B cell (primary cell): ENCODE results near the gene ADCY10. TPM values are rescaled to one million over a fixed set of nuclear protein-coding genes. Genes with fewer than 3 reads are reported as not detected.

Source experiments
- ATAC-seq: fragments of 200-7000 bp; cut with Tn5 transposase; one replicate; pipeline ENCODE4 v1.10.0; 2021; ENCODE audit warnings: low read depth, mild to moderate bottlenecking, moderate number of reproducible peaks, moderate library complexity
- CTCF ChIA-PET: fragments of 350-600 bp; sonication (Branson Sonifier 250); formaldehyde crosslinking; loops from one replicate; lab custom pipeline; 2021; ENCODE audit warnings: antibody characterized with exemption, inconsistent platforms; lab: Charles Lee
- POLR2A ChIA-PET: fragments of 350-600 bp; sonication (Branson Sonifier 250); formaldehyde crosslinking; loops from one replicate; lab custom pipeline; 2021; ENCODE audit warnings: antibody characterized with exemption; lab: Charles Lee
- DNase-seq: peaks from one replicate; pipeline ENCODE4 v3.0.0; 2013
- H2AFZ ChIP-seq: 2 replicates; pipeline ENCODE4 v1.6.1; 2012; ENCODE audit warnings: mild to moderate bottlenecking, low read depth, low read length; ENCODE audit not compliant: insufficient read depth, poor library complexity, severe bottlenecking
- H3K27ac ChIP-seq, 2 donors: 1 replicate in 1 of 2; 2 replicates in 1 of 2; pipeline ENCODE4 v1.5.1; 2012 to 2013; ENCODE audit warnings: low read length in 2 of 2, mild to moderate bottlenecking in 2 of 2, moderate library complexity in 1 of 2
- H3K27me3 ChIP-seq, 4 experiments: fragments of 200-600 bp in 1 of 4; sonication (generic) in 1 of 4; replicated peaks in 1 of 4; 1 replicate in 2 of 4; 2 replicates in 2 of 4; pipeline versions ENCODE4 v1.6.1 to v1.7.0; 2013 to 2016; ENCODE audit warnings: low read length in 3 of 4, mild to moderate bottlenecking in 2 of 4, mixed read lengths in 1 of 4, moderate library complexity in 1 of 4; ENCODE audit not compliant: insufficient read depth in 4 of 4, control insufficient read depth in 3 of 4; ENCODE audit errors: control extremely low read depth in 1 of 4
- H3K36me3 ChIP-seq, 2 experiments: replicated peaks in 1 of 2; 1 replicate in 1 of 2; 2 replicates in 1 of 2; pipeline versions ENCODE4 v1.6.1 to v1.7.1; 2013; ENCODE audit warnings: low read length in 1 of 2; ENCODE audit not compliant: insufficient read depth in 2 of 2, control insufficient read depth in 1 of 2; ENCODE audit errors: control extremely low read depth in 1 of 2, extremely low read depth in 1 of 2
- H3K4me1 ChIP-seq, 2 donors: fragments of 200-600 bp in 1 of 2; sonication (generic) in 1 of 2; 1 replicate in 1 of 2; 2 replicates in 1 of 2; pipeline versions ENCODE4 v1.5.1 to v1.6.1; 2013 to 2017; ENCODE audit warnings: low read length in 2 of 2; ENCODE audit not compliant: control insufficient read depth in 2 of 2, insufficient read depth in 2 of 2
- H3K4me2 ChIP-seq: replicated peaks from 2 replicates; pipeline ENCODE3; 2012; ENCODE audit warnings: mild to moderate bottlenecking, low read depth, low read length; ENCODE audit not compliant: poor library complexity, severe bottlenecking
- H3K4me3 ChIP-seq, 5 experiments: fragments of 200-600 bp in 1 of 5; sonication (generic) in 1 of 5; 1 replicate in 3 of 5; 2 replicates in 2 of 5; pipeline versions ENCODE4 v1.5.1 to v1.7.0; 2011 to 2016; ENCODE audit warnings: low read length in 4 of 5, mild to moderate bottlenecking in 4 of 5, low read depth in 2 of 5, control low read depth in 1 of 5, moderate library complexity in 1 of 5; ENCODE audit not compliant: insufficient read depth in 1 of 5; ENCODE audit errors: control extremely low read depth in 1 of 5, extremely low read depth in 1 of 5
- H3K79me2 ChIP-seq: fragments of 200-600 bp; sonication (generic); one replicate; pipeline ENCODE4 v1.6.0; 2016; ENCODE audit warnings: low read length; ENCODE audit not compliant: control insufficient read depth, insufficient read depth
- H3K9ac ChIP-seq: fragments of 200-600 bp; sonication (generic); 2 replicates; pipeline ENCODE4 v1.6.1; 2017; ENCODE audit warnings: mild to moderate bottlenecking, low read length, moderate library complexity
- H3K9me3 ChIP-seq, 3 donors: one replicate each; pipeline versions ENCODE4 v1.6.1 to v1.7.1; 2013; ENCODE audit warnings: low read length in 2 of 3; ENCODE audit not compliant: control insufficient read depth in 2 of 3, insufficient read depth in 1 of 3; ENCODE audit errors: control extremely low read depth in 1 of 3
- H4K20me1 ChIP-seq: 2 replicates; pipeline ENCODE4 v1.6.0; 2012; ENCODE audit warnings: mild to moderate bottlenecking, low read length; ENCODE audit not compliant: insufficient read depth, control insufficient read depth, poor library complexity, severe bottlenecking
- H3K27ac Mint-ChIP-seq: one replicate; pipeline ENCODE4 v1.8.0; 2021; ENCODE audit warnings: mixed read lengths
- H3K27me3 Mint-ChIP-seq: one replicate; pipeline ENCODE4 v1.8.0; 2021; ENCODE audit warnings: mixed read lengths
- H3K4me1 Mint-ChIP-seq: one replicate; pipeline ENCODE4 v1.8.0; 2021; ENCODE audit warnings: mixed read lengths
- H3K4me3 Mint-ChIP-seq: one replicate; pipeline ENCODE4 v1.8.0; 2021; ENCODE audit warnings: mixed read lengths
- H3K9me3 Mint-ChIP-seq: one replicate; pipeline ENCODE4 v1.8.0; 2022; ENCODE audit warnings: mixed read lengths; ENCODE audit not compliant: insufficient read depth
- EZH2 ChIP-seq: IDR thresholded peaks from 2 replicates; pipeline ENCODE4 v1.6.1; 2012; ENCODE audit warnings: borderline replicate concordance, low read depth, mild to moderate bottlenecking, moderate library complexity, low read length; ENCODE audit not compliant: insufficient read depth, poor library complexity, severe bottlenecking
- WGBS: methylation state at CpG from one replicate; pipeline ENCODE4 v1.1.5; 2013; ENCODE audit warnings: missing lambda C conversion rate; ENCODE audit not compliant: insufficient coverage; 5-methylcytosine and 5-hydroxymethylcytosine counted together
- intact Hi-C: fragments of 100-400 bp; cut with micrococcal nuclease; formaldehyde crosslinking; loops from one replicate; pipeline ENCODE4 v1.10.0; 2022
- polyA plus RNA-seq: library from polyadenylated mRNA; depleted of rRNA; stranded (reverse); fragments of >200 nt; gene quantifications from 2 replicates; pipeline ENCODE4 v1.2.3, GENCODE V29; 2012
- total RNA-seq, 2 donors: library from RNA; stranded (reverse); fragments of 120-200 nt in 1 of 2; gene quantifications; 1 replicate in 1 of 2; 2 replicates in 1 of 2; pipeline versions ENCODE4 v1.2.3 to v1.2.4, GENCODE V29; 2013 to 2022
- TF ChIP-seq, protein P1 (sequence below): fragments of 200-600 bp; IDR thresholded peaks from one replicate; pipeline ENCODE4 v1.8.0; 2022; ENCODE audit warnings: antibody characterized with exemption, mild to moderate bottlenecking

Gene ADCY10
- total and polyA plus RNA-seq, 2 donors (not counting 1 experiment from before 2014, with no cell fraction given) = 0.15 TPM; not detected in 1

DNA sequence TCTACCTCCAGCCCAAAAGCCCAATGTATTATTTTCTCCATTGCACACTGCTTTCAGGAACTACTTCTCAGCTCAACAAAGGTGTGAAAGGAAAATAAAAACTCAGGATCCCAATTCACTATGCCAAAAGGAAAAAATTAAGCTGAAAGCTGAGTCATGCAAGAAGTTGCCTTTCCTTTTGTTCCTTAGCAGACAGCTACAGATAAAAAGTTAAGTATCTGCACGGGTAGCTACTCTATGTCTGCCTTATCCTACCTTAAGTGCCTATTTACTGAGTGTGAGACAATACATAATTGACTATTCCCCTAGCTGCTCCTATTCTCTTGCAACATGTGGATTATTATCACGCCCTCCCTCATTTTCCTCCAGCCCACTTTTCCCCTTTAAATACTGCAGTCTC lies 84.1 kb downstream of the ADCY10 start:
- no peak for TF ChIP-seq EZH2
- TF ChIP-seq, protein P1, sequence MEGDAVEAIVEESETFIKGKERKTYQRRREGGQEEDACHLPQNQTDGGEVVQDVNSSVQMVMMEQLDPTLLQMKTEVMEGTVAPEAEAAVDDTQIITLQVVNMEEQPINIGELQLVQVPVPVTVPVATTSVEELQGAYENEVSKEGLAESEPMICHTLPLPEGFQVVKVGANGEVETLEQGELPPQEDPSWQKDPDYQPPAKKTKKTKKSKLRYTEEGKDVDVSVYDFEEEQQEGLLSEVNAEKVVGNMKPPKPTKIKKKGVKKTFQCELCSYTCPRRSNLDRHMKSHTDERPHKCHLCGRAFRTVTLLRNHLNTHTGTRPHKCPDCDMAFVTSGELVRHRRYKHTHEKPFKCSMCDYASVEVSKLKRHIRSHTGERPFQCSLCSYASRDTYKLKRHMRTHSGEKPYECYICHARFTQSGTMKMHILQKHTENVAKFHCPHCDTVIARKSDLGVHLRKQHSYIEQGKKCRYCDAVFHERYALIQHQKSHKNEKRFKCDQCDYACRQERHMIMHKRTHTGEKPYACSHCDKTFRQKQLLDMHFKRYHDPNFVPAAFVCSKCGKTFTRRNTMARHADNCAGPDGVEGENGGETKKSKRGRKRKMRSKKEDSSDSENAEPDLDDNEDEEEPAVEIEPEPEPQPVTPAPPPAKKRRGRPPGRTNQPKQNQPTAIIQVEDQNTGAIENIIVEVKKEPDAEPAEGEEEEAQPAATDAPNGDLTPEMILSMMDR = no peak
- Histone ChIP-seq H3K79me2 (no peaks in the 10 kb centered on the region), H3K27ac (no peak overlapping the region), H3K27me3 (peaks cover 0 to 3% (median 0%) of the 10 kb centered on the region in 4 experiments), H2AFZ (no peak overlapping the region), H3K4me3 (no peak overlapping the region), H3K4me2 (no peak overlapping the region), H3K4me1 (no peaks in the 10 kb centered on the region), H3K9ac (no peak overlapping the region), H3K36me3 (no peaks in the 10 kb centered on the region), H4K20me1 (no peaks in the 10 kb centered on the region), H3K9me3 (no peaks in the 10 kb centered on the region)
- POLR2A ChIA-PET = no interaction called here
- ATAC-seq (no peak), DNase-seq (no peak)
- Mint-ChIP-seq H3K4me1 (no peaks in the 10 kb centered on the region), H3K27ac (no peak overlapping the region), H3K27me3 (peaks cover 4% of the 10 kb centered on the region), H3K4me3 (no peak overlapping the region), H3K9me3 (no peaks in the 10 kb centered on the region)
- CTCF ChIA-PET = no interaction called here
- intact Hi-C loops = no loop called here
- WGBS = no CpG with 5 or more reads among the region's 2 CpGs

DNA sequence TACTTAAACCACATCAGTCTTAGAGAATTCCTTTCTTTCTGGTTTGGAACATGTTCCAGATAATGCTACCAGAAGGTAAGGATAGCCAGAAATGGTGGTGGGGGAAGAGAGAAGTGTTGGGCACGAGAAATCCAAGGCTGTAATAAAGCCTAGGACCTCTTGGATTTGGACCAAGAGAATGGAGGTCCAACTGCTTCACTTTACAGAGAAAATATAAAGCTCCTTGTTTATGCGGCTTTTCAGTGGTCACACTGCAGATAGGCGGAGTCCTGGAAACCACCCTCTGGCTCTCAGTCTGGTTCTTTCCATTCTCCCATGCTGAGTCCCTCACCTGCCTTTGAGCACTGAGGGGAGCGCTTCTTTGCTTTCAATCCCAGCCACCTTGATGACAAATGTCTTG lies 87.8 kb downstream of the ADCY10 start:
- Histone ChIP-seq H3K9ac (no peak overlapping the region), H3K9me3 (no peaks in the 10 kb centered on the region), H3K79me2 (no peaks in the 10 kb centered on the region), H3K4me1 (no peaks in the 10 kb centered on the region), H3K27me3 (no peaks in the 10 kb centered on the region), H3K27ac (no peak overlapping the region), H3K4me3 (no peak overlapping the region), H4K20me1 (no peaks in the 10 kb centered on the region), H3K36me3 (no peaks in the 10 kb centered on the region), H3K4me2 (no peak overlapping the region), H2AFZ (no peak overlapping the region)
- 95% methylated on average over 2 of the region's 4 CpGs for WGBS
- no peak for ATAC-seq
- Mint-ChIP-seq H3K4me3 (no peak overlapping the region), H3K9me3 (no peaks in the 10 kb centered on the region), H3K27ac (no peak overlapping the region), H3K27me3 (peaks cover 11% of the 10 kb centered on the region), H3K4me1 (no peaks in the 10 kb centered on the region)
- TF ChIP-seq EZH2 = no peak
- TF ChIP-seq, protein P1 = no peak
- POLR2A ChIA-PET = no interaction called here
- CTCF ChIA-PET = no interaction called here
- no peak for DNase-seq
- intact Hi-C loops = no loop called here
